ENCODE data around the gene ASPSCR1. TPM values are rescaled to one million over a fixed set of nuclear protein-coding genes. Genes with fewer than 3 reads are reported as not detected.

Gene ASPSCR1
- total and polyA plus RNA-seq, 2 of the 13 experiments (the other 11 are each of a cell fraction or from before 2014, with no cell fraction given), result 274 to 314 TPM

GRCh38 chr17:81991684-81992305, 14.4 kb downstream of the ASPSCR1 start (continued):
- TF ChIP-seq ZKSCAN5 (CRISPR knock-in tag; IDR thresholded peaks at IDR 0.05), result no peak
- no peak for TF ChIP-seq ZBTB1 (CRISPR knock-in tag; IDR thresholded peaks at IDR 0.05; ENCODE audit: borderline replicate concordance)
- TF ChIP-seq ZNF33A (CRISPR knock-in tag; IDR thresholded peaks at IDR 0.05; ENCODE audit: borderline replicate concordance), result no peak; the same call in 1 of the 2 replicates
- no peak for TF ChIP-seq NCOA5 (CRISPR knock-in tag; IDR thresholded peaks at IDR 0.05)
- TF ChIP-seq ZNF703 (CRISPR knock-in tag; IDR thresholded peaks at IDR 0.05; ENCODE audit: borderline replicate concordance), result no peak
- peak; percentile 80; the same call in 1 of the 2 replicates for TF ChIP-seq ZNF367 (CRISPR knock-in tag; IDR thresholded peaks at IDR 0.05; ENCODE audit: borderline replicate concordance)
- peak; percentile 86 for TF ChIP-seq ZNF543 (CRISPR knock-in tag; IDR thresholded peaks at IDR 0.05)
- TF ChIP-seq GZF1 (CRISPR knock-in tag; IDR thresholded peaks at IDR 0.05), result no peak
- TF ChIP-seq NRL (CRISPR knock-in tag; IDR thresholded peaks at IDR 0.05; ENCODE audit: borderline replicate concordance), result peak; percentile 95
- TF ChIP-seq ZNF317 (CRISPR knock-in tag; IDR thresholded peaks at IDR 0.05), result 0 out of 2 replicates have a peak, but pooled peaks have one; percentile 54
- TF ChIP-seq ZNF138 (CRISPR knock-in tag; IDR thresholded peaks at IDR 0.05; ENCODE audit: low read depth), result no peak; the same call in 1 of the 2 replicates
- peak; percentile 55 for TF ChIP-seq RXRA (CRISPR knock-in tag; IDR thresholded peaks at IDR 0.05)
- peak; percentile 29; the same call in 1 of the 2 replicates for TF ChIP-seq FOSL1 (CRISPR knock-in tag; IDR thresholded peaks at IDR 0.05; ENCODE audit: borderline replicate concordance)
- TF ChIP-seq FOXC1 (CRISPR knock-in tag; IDR thresholded peaks at IDR 0.05; ENCODE audit: borderline replicate concordance), result peak; percentile 94
- no peak for TF ChIP-seq THAP7 (CRISPR knock-in tag; IDR thresholded peaks at IDR 0.05)
- TF ChIP-seq ZFP82 (CRISPR knock-in tag; IDR thresholded peaks at IDR 0.05; ENCODE audit: borderline replicate concordance), result no peak
- no peak for TF ChIP-seq ZNF280D (CRISPR knock-in tag; IDR thresholded peaks at IDR 0.05)
- TF ChIP-seq AHR (CRISPR knock-in tag; IDR thresholded peaks at IDR 0.05), result peak; percentile 90; the same call in 1 of the 2 replicates
- no peak for TF ChIP-seq SMARCE1 (IDR thresholded peaks at IDR 0.05; ENCODE audit: borderline replicate concordance)
- peak; percentile 13 for TF ChIP-seq ZNF83 (CRISPR knock-in tag; IDR thresholded peaks at IDR 0.05; ENCODE audit: borderline replicate concordance)
- peak; percentile 66 for TF ChIP-seq USF2 (IDR thresholded peaks at IDR 0.05; ENCODE audit: low read depth, low read length)
- no peak; the same call in 1 of the 2 replicates for TF ChIP-seq USF2 (CRISPR knock-in tag; IDR thresholded peaks at IDR 0.05; ENCODE audit: borderline replicate concordance)
- peak; percentile 74; the same call in 1 of the 2 replicates for TF ChIP-seq HDAC1 (CRISPR knock-in tag; IDR thresholded peaks at IDR 0.05)
